Measurements from ENCODE around the gene POLD1. TPM values are rescaled to one million over a fixed set of nuclear protein-coding genes. Genes with fewer than 3 reads are reported as not detected.

POLD1 gene
- total RNA-seq (ENCODE audit: low replicate concordance) = 19.1 and 34.3 TPM in 2 replicates

DNA sequence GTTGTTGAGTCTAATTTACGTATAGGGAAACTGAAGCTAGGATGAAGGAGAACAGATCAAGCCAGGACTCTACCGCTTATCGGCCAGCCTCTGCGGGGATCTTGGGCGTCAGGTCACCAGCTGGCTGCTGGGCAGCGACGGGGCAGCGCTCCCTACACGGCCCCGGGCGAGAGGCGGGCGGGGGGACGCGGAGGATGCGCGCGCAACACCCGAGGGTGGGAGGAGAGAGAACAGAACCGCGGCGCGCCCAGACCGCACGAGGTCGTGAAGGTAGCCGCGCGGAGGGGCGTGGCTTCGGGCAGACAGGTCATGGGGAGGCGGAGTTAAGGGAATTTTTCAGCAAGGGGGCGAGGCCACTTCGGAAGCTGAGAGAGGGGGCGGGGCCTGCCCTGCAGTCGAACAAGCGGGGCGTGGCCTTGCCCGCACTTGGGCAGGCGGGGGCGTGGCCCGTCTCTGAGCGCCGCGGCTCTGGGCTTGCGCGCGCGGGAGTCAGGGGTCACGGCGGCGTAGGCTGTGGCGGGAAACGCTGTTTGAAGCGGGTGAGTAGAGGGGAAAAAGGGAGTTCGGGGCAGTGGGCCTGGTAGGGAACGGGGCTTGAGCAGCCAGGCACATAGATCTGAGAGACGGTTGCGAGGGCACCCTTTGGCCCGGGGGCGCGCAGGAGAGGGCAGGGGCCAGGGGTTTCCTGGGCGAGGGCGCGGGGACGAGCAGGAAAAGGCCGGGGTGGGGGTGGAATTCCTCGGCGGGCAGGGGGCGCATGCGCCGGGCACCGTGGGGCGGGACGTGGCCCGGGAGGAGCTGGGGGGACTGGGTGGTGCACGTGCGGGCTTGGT lies at the start of gene POLD1:
TSS of gene POLD1 (plus strand) at position 496 of the 833 bp plus-strand sequence. CDS start 14,505 bp downstream, outside the sequence.

DNA sequence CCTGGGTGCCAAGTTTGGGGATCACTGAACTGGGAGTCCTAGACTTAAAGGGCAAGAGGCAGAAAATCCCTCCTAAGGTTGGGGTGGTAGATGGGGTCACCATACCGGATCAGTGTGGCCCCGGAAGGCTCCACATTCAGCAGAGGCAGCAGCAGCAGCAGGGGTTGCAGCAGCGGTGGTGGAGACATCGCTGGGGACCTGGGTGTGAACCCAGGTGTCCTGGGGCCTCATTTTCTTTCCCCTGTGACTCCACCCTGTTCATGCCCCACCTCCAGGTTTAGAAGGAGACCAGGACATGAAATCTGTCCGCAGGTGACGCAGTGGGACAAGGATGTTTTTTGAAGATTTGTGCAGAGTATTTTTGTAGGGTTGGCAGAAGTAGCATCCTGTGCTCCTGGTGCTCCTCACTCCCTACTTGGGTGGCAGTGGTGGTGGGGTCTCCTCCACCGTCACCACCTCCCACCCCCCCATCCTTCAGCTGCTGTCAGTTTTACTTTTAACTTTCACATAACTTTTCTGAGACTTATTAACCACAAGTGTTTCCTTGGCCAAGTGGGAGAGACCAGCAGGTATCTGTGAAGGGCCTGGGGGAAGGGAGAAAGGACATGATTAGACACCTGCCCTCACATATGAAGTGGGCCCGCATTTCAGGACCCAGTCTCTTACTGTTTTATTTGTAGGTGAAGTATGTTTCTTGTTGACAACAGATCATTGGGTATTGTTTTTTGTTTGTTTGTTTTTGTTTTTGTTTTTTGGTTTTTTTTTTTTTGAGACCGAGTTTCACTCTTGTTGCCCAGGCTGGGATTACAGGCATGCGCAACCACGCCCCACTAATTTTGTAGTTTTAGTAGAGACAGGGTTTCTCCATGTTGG lies 18.5 kb upstream of the POLD1 start, which contains the start of gene NAPSA:
TSS of gene NAPSA (minus strand) at position 206 of the 873 bp plus-strand sequence. CDS start at position 188, 18 bp downstream.

DNA sequence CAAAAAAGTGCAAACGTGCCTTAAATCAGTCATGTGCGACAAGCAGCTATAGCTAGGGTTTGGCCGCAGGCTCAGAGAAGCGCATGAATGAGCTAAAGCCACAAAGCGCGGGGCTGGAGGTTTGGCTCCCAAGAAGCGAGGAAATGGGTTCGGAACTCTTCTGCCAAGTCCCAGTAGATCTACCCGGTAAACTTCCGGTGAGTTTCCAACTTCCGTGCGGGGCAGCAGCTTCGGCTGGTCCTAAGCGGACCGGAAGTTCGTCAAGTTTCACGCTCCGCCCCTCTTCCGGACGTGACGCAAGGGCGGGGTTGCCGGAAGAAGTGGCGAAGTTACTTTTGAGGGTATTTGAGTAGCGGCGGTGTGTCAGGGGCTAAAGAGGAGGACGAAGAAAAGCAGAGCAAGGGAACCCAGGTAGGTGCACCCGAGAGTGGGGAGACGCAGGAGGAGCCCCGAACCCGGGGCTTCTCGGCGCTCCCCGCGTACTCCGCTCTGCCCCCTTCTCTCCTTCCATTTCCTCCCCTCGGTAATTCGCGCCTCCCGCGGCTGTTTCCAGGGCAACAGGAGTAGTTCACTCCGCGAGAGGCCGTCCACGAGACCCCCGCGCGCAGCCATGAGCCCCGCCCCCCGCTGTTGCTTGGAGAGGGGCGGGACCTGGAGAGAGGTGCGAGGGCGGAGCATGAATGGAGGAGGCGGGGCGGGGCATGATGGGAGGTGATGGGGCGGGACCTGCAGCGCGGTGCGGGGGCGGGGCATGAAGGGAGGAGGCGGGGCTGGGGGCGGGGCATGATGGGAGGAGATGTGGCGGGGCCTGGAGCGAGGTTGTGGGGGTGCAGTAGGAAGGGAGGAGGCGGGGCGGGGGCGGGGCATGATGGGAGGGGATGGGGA lies 7.7 kb upstream of the POLD1 start, which contains the start of gene NR1H2:
TSS of gene NR1H2 (plus strand) at position 292 of the 885 bp plus-strand sequence. CDS start 1,149 bp downstream, outside the sequence.

GRCh38 chr19:50418176-50419021 lies 34.3 kb downstream of the POLD1 start, which contains the start of gene SPIB:
TSS of gene SPIB (plus strand) at chr19:50418938. CDS start at chr19:50418963, 25 bp downstream.

DNA sequence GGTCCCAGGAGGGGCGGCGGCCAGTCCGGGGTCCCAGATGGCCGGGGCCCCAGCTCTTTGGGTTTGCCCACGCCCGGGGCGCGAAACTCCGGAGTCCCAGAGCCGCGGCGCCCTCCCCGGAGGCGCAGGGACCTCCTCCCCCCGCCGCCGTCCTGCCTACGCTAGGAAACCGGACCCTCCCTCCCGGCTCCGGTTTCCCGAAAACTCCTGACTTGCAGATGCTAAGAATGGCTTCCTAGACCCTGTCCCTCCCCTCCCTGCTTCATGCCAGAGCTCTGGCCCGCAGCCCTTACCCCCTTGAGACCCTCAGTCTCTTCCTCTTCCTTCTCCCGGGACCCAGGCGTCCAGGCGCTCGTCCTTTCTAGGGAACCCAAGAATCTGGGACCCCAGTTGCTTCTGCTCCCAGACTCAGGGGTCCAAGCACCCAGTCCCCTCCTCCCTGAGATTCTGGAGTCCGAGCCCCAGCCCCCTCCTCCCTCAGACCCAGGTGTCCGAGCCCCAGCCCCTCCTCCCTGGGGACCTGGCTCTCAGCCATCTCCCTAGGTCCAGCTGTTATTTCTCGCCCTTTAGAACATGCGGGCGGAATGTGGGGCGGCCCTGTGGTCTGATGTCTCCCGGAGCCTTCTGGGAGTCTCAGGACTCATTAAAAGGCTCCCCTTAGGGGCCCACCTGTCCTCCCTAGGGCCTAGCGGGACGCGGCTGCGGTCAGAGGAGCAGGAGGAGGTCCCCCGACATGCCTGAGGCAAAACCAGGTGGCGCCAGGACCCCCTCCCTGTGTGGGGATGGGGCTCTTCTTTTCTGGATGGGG lies 48.3 kb downstream of the POLD1 start, which contains the start of gene MYBPC2:
TSS of gene MYBPC2 (plus strand) at position 672 of the 808 bp plus-strand sequence. CDS start at position 734, 62 bp downstream.

Other genes starting within 250 kb of the POLD1 start
- gene IZUMO2, start 221.1 kb upstream of the POLD1 start, total RNA-seq (ENCODE audit: low replicate concordance) = not detected in 2 replicates
- gene MYH14, start 180.7 kb upstream of the POLD1 start, total RNA-seq (ENCODE audit: low replicate concordance) = under 0.01 TPM in 1 of 2 replicates, not detected in the other
- not detected in 2 replicates for gene KCNC3, start 55.0 kb upstream of the POLD1 start, total RNA-seq (ENCODE audit: low replicate concordance)
- gene NAPSA, start 18.7 kb upstream of the POLD1 start, total RNA-seq (ENCODE audit: low replicate concordance) = 0.08 TPM in 1 of 2 replicates, not detected in the other
- gene NR1H2, start 7.9 kb upstream of the POLD1 start, total RNA-seq (ENCODE audit: low replicate concordance) = 62.1 and 74.8 TPM in 2 replicates
- gene SPIB, start 34.6 kb downstream of the POLD1 start, total RNA-seq (ENCODE audit: low replicate concordance) = not detected in 2 replicates
- gene MYBPC2, start 48.5 kb downstream of the POLD1 start, total RNA-seq (ENCODE audit: low replicate concordance) = not detected in 2 replicates
- gene EMC10, start 92.2 kb downstream of the POLD1 start, total RNA-seq (ENCODE audit: low replicate concordance) = 19.3 and 52.2 TPM in 2 replicates
- gene GARIN5A, start 92.5 kb downstream of the POLD1 start, total RNA-seq (ENCODE audit: low replicate concordance) = 0.53 TPM in 1 of 2 replicates, not detected in the other
- gene JOSD2, start 126.8 kb downstream of the POLD1 start, total RNA-seq (ENCODE audit: low replicate concordance) = 25.5 and 52.0 TPM in 2 replicates
- gene ASPDH, start 129.6 kb downstream of the POLD1 start, total RNA-seq (ENCODE audit: low replicate concordance) = not detected in 2 replicates
- gene LRRC4B, start 184.1 kb downstream of the POLD1 start, total RNA-seq (ENCODE audit: low replicate concordance) = 0.30 and 0.35 TPM in 2 replicates

All from smooth muscle cell of the coronary artery (primary cell).